ENCODE results near the gene STAB2.

GRCh38 chr12:103578926-103579325, 8.1 kb upstream of the STAB2 start:
- no peak for TF ChIP-seq YY1 (IDR thresholded peaks at IDR 0.05; ENCODE audit: low read depth)
- TF ChIP-seq RAD21 (IDR thresholded peaks at IDR 0.05; ENCODE audit: low read depth), result no peak
- TF ChIP-seq FOXM1 (IDR thresholded peaks at IDR 0.05; ENCODE audit: borderline replicate concordance, low read depth), result no peak
- no peak for TF ChIP-seq NFIC (IDR thresholded peaks at IDR 0.05)
- no peak for TF ChIP-seq EP300 (IDR thresholded peaks at IDR 0.05; ENCODE audit: borderline replicate concordance)
- no peak for TF ChIP-seq CREB1 (IDR thresholded peaks at IDR 0.05; ENCODE audit: low read depth)
- no peak for TF ChIP-seq CEBPB (IDR thresholded peaks at IDR 0.05)
- TF ChIP-seq TCF12 (IDR thresholded peaks at IDR 0.05; ENCODE audit: low read depth), result no peak
- no peak for TF ChIP-seq USF1 (IDR thresholded peaks at IDR 0.05)
- TF ChIP-seq TAF1 (IDR thresholded peaks at IDR 0.05; ENCODE audit: low read depth), result no peak

Data from Ishikawa (cell line).